GM10248 (cell line): ENCODE data around the gene SLIT3.

ENCODE experiments used
- CTCF ChIA-PET: fragments of 300-600 bp; sonication (Branson Sonifier 250); formaldehyde crosslinking; extraction: SDS; loops from one replicate; lab custom pipeline; 2021; ENCODE audit warnings: antibody characterized with exemption; lab: Yijun Ruan, JAX
- POLR2A ChIA-PET: fragments of 350-650 bp; sonication (Branson Sonifier 250); formaldehyde crosslinking; extraction: SDS; loops from one replicate; lab custom pipeline; 2020; ENCODE audit warnings: antibody characterized with exemption; lab: Yijun Ruan, JAX
- DNase-seq: peaks from one replicate; pipeline ENCODE4 v3.0.0; 2012; ENCODE audit errors: extremely low spot score
- CTCF ChIP-seq: IDR thresholded peaks from 2 replicates; pipeline ENCODE4 v1.5.1; 2012; ENCODE audit warnings: mild to moderate bottlenecking, low read depth; ENCODE audit errors: extremely low read depth, missing control alignments, control extremely low read depth

The SLIT3 gene

GRCh38 chr5:169020102-169020501 is 280.8 kb downstream of the SLIT3 start:
- no peak for TF ChIP-seq CTCF
- ChIA-PET CTCF (interaction anchor here (1.5 kb wide), 1 partner anchor 11 kb away, joined by 3 read pairs; no protein-coding TSS in a partner anchor), POLR2A (no interaction called here)
- DNase-seq, result no peak

GRCh38 chr5:169018925-169019324 is 282.0 kb downstream of the SLIT3 start:
- TF ChIP-seq CTCF, result no peak
- no peak for DNase-seq
- ChIA-PET CTCF (interaction anchor here (1.5 kb wide), 1 partner anchor 10 kb away, joined by 3 read pairs; no protein-coding TSS in a partner anchor), POLR2A (no interaction called here)

GRCh38 chr5:169015991-169016390 is 284.9 kb downstream of the SLIT3 start:
- POLR2A ChIA-PET, result no interaction called here
- CTCF ChIA-PET, result interaction anchor here (1.3 kb wide), 1 partner anchor 29 kb away, joined by 4 read pairs; no protein-coding TSS in a partner anchor
- no peak for DNase-seq
- TF ChIP-seq CTCF, result no peak

GRCh38 chr5:169013846-169014245 is 287.1 kb downstream of the SLIT3 start:
- TF ChIP-seq CTCF, result no peak
- no peak for DNase-seq
- POLR2A ChIA-PET, result interaction anchor here (0.6 kb wide), 1 partner anchor 352 kb away, joined by 3 read pairs; no protein-coding TSS in a partner anchor
- CTCF ChIA-PET, result interaction anchor here (0.8 to 1.2 kb wide), 3 partner anchors 23 to 65 kb away, joined by 3 read pairs; no protein-coding TSS in a partner anchor

GRCh38 chr5:169013208-169013728 is 287.7 kb downstream of the SLIT3 start:
- CTCF ChIA-PET, result interaction anchor here (0.8 to 1.2 kb wide), 3 partner anchors 22 to 65 kb away, joined by 3 read pairs; no protein-coding TSS in a partner anchor
- no peak for TF ChIP-seq CTCF
- POLR2A ChIA-PET, result no interaction called here
- no peak for DNase-seq

- ChIA-PET POLR2A (no interaction called here), CTCF (no interaction called here)
- TF ChIP-seq CTCF, result no peak
- no peak for DNase-seq
Measured at GRCh38 chr5:169012450-169012849, 288.5 kb downstream of the SLIT3 start.
